ENCODE results near the gene ZNF688.

GRCh38 chr16:30559690-30560089 is 11.8 kb downstream of the ZNF688 start:
- TF ChIP-seq RXRA (IDR thresholded peaks at IDR 0.05): no peak
- TF ChIP-seq CTCF (IDR thresholded peaks at IDR 0.05; ENCODE audit: low read depth, low read length, missing input control): no peak
- TF ChIP-seq TAF1 (conservative IDR thresholded peaks at IDR 0.05): no peak
- TF ChIP-seq SP1 (IDR thresholded peaks at IDR 0.05): no peak
- TF ChIP-seq, protein P1, sequence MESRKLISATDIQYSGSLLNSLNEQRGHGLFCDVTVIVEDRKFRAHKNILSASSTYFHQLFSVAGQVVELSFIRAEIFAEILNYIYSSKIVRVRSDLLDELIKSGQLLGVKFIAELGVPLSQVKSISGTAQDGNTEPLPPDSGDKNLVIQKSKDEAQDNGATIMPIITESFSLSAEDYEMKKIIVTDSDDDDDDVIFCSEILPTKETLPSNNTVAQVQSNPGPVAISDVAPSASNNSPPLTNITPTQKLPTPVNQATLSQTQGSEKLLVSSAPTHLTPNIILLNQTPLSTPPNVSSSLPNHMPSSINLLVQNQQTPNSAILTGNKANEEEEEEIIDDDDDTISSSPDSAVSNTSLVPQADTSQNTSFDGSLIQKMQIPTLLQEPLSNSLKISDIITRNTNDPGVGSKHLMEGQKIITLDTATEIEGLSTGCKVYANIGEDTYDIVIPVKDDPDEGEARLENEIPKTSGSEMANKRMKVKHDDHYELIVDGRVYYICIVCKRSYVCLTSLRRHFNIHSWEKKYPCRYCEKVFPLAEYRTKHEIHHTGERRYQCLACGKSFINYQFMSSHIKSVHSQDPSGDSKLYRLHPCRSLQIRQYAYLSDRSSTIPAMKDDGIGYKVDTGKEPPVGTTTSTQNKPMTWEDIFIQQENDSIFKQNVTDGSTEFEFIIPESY (IDR thresholded peaks at IDR 0.05): no peak

Data from liver (tissue), 3 donors.